ENCODE results near the gene SCFD1. TPM values are rescaled to one million over a fixed set of nuclear protein-coding genes. Genes with fewer than 3 reads are reported as not detected.

SCFD1 gene
- total and polyA plus RNA-seq, 10 of the 15 experiments (the other 5 are each of a cell fraction or from before 2014, with no cell fraction given) = 61.5 to 98.4 (median 82.5) TPM

DNA sequence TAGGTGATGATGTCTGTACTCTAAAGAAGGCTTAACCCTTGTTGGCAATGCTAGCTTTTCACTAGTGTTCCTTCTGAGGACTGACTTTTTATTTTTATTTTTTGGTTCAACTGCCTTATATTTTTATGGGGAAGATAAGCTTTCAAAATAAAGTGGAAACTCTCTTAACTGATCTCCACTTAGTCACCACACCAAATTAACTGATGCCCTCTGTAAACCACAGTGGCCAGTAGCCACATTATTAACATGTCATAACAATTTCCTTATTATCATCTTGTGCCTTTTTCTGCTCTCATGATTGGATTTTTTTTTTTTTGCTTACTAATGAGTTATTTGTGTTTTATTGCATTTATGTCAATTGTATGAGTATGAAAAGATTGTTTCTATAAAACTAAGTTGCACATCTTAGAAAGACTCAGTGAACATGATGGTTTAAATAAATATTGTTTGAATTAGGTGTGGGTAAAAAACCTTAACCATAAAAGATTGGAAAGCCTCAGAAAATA lies 56.9 kb downstream of the SCFD1 start:
- no peak for DNase-seq (ENCODE audit: low read depth, low spot score)
- Histone ChIP-seq H3K4me2 (ENCODE audit: control insufficient read depth, insufficient read depth) (no peak overlapping the region), H4K20me1 (ENCODE audit: control insufficient read depth, insufficient read depth) (no peaks in the 10 kb centered on the region), H3K4me1 (ENCODE audit: control insufficient read depth, insufficient read depth, low read length) (no peaks in the 10 kb centered on the region), H3K4me3 (no peak overlapping the region), H3K27ac (ENCODE audit: control insufficient read depth, insufficient read depth) (no peak overlapping the region), H3K79me2 (ENCODE audit: control insufficient read depth, insufficient read depth, low read length) (no peaks in the 10 kb centered on the region), H3K9me3 (replicated peaks; ENCODE audit: control insufficient read depth, insufficient read depth, low read length) (no peaks in the 10 kb centered on the region), H3K36me3 (ENCODE audit: control insufficient read depth in 2 of 2, insufficient read depth in 2 of 2, low read length in 1 of 2) (peaks cover 2 to 12% of the 10 kb centered on the region in 2 experiments; a peak in 3 of 4 replicates), H3K9ac (ENCODE audit: control insufficient read depth, insufficient read depth, low read length) (no peak overlapping the region), H3K27me3 (replicated peaks in 1 of 2; ENCODE audit: control insufficient read depth in 2 of 2, insufficient read depth in 2 of 2, low read length in 1 of 2) (no peaks in the 10 kb centered on the region), H2AFZ (ENCODE audit: control insufficient read depth, low read depth, low read length) (no peak overlapping the region)
- SMC1A ChIA-PET (ENCODE audit: uncharacterized antibody, unreplicated experiment) = interaction anchor here (1.0 kb wide), 1 partner anchor 23 kb away, joined by 3 read pairs; no protein-coding TSS in a partner anchor
- TF ChIP-seq RCOR1 (conservative IDR thresholded peaks at IDR 0.05; ENCODE audit: low read depth, low read length) (no peak), BHLHE40 (IDR thresholded peaks at IDR 0.05; ENCODE audit: borderline replicate concordance in 1 of 2, low read depth in 2 of 2, low read length in 1 of 2) (no peak)
- TF ChIP-seq, protein P1, sequence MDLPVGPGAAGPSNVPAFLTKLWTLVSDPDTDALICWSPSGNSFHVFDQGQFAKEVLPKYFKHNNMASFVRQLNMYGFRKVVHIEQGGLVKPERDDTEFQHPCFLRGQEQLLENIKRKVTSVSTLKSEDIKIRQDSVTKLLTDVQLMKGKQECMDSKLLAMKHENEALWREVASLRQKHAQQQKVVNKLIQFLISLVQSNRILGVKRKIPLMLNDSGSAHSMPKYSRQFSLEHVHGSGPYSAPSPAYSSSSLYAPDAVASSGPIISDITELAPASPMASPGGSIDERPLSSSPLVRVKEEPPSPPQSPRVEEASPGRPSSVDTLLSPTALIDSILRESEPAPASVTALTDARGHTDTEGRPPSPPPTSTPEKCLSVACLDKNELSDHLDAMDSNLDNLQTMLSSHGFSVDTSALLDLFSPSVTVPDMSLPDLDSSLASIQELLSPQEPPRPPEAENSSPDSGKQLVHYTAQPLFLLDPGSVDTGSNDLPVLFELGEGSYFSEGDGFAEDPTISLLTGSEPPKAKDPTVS (IDR thresholded peaks at IDR 0.05; ENCODE audit: low read depth, low read length) = no peak
- POLR2A ChIA-PET = no interaction called here
- RAD21 ChIA-PET (ENCODE audit: unreplicated experiment) = no interaction called here
- intact Hi-C loops (cut with micrococcal nuclease; ENCODE audit: unreplicated experiment) = no loop called here
- CTCF ChIA-PET = interaction anchor here (0.7 to 0.9 kb wide), 2 partner anchors 16 to 33 kb away, joined by 3 read pairs; no protein-coding TSS in a partner anchor
- no peak for ATAC-seq
- FAIRE-seq = no peak
- in situ Hi-C loops (cut with MboI) = no loop called here
- BruUV-seq (replicated peaks) = no TSS peak

DNA sequence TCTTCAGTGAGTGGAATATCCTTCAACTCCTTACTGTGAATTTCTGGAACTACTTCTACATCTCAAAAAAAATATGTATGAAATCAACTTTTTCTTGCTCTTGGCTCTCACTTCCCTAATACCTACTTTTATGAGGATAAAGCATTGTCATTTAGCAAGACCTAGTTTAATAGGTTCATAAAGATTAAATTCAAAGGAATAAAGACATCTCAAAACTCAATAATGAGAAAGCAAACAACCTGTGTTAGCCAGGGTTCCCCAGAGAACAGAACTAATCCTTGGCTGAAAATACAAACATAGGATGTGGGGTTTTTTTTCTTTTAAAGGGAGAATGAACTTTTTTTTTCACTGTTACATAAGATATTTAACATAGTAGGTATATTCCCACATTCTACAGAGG lies 57.9 kb downstream of the SCFD1 start:
- H4K20me1 ChIP-seq (ENCODE audit: control insufficient read depth, insufficient read depth) = no peaks in the 10 kb centered on the region
- intact Hi-C loops (cut with micrococcal nuclease; ENCODE audit: unreplicated experiment) = no loop called here
- DNase-seq (ENCODE audit: low read depth, low spot score) = no peak
- ATAC-seq = no peak
- in situ Hi-C loops (cut with MboI) = no loop called here
- H3K27me3 ChIP-seq (replicated peaks in 1 of 2; ENCODE audit: control insufficient read depth in 2 of 2, insufficient read depth in 2 of 2, low read length in 1 of 2) = no peaks in the 10 kb centered on the region
- BruUV-seq (replicated peaks) = no TSS peak
- CTCF ChIA-PET = interaction anchor here (1.1 kb wide), 1 partner anchor 15 kb away, joined by 3 read pairs; no protein-coding TSS in a partner anchor
- H3K4me1 ChIP-seq (ENCODE audit: control insufficient read depth, insufficient read depth, low read length) = no peaks in the 10 kb centered on the region
- no peaks in the 10 kb centered on the region for H3K79me2 ChIP-seq (ENCODE audit: control insufficient read depth, insufficient read depth, low read length)
- RAD21 ChIA-PET (ENCODE audit: unreplicated experiment) = no interaction called here
- no peaks in the 10 kb centered on the region for H3K9me3 ChIP-seq (replicated peaks; ENCODE audit: control insufficient read depth, insufficient read depth, low read length)
- SMC1A ChIA-PET (ENCODE audit: uncharacterized antibody, unreplicated experiment) = interaction anchor here (0.7 to 1.0 kb wide), 3 partner anchors 22 to 57 kb away, joined by 3 read pairs; no protein-coding TSS in a partner anchor
- H2AFZ ChIP-seq (ENCODE audit: control insufficient read depth, low read depth, low read length) = no peak overlapping the region
- FAIRE-seq = no peak
- no peak overlapping the region for H3K4me2 ChIP-seq (ENCODE audit: control insufficient read depth, insufficient read depth)
- POLR2A ChIA-PET = no interaction called here
- H3K4me3 ChIP-seq = no peak overlapping the region
- no peak overlapping the region for H3K27ac ChIP-seq (ENCODE audit: control insufficient read depth, insufficient read depth)
- peaks cover 2 to 11% of the 10 kb centered on the region in 2 experiments; a peak in 3 of 4 replicates for H3K36me3 ChIP-seq (ENCODE audit: control insufficient read depth in 2 of 2, insufficient read depth in 2 of 2, low read length in 1 of 2)
- H3K9ac ChIP-seq (ENCODE audit: control insufficient read depth, insufficient read depth, low read length) = no peak overlapping the region
- no peak for TF ChIP-seq IRF4 (IDR thresholded peaks at IDR 0.05; ENCODE audit: low read depth, low read length)
- TF ChIP-seq SIX5 (IDR thresholded peaks at IDR 0.05; ENCODE audit: low read depth, low read length, severe bottlenecking) = no peak
- no peak for TF ChIP-seq CBFB (IDR thresholded peaks at IDR 0.05; ENCODE audit: low read depth)
- no peak for TF ChIP-seq NBN (IDR thresholded peaks at IDR 0.05)
- TF ChIP-seq RAD51 (IDR thresholded peaks at IDR 0.05) = no peak
- TF ChIP-seq, protein P2, sequence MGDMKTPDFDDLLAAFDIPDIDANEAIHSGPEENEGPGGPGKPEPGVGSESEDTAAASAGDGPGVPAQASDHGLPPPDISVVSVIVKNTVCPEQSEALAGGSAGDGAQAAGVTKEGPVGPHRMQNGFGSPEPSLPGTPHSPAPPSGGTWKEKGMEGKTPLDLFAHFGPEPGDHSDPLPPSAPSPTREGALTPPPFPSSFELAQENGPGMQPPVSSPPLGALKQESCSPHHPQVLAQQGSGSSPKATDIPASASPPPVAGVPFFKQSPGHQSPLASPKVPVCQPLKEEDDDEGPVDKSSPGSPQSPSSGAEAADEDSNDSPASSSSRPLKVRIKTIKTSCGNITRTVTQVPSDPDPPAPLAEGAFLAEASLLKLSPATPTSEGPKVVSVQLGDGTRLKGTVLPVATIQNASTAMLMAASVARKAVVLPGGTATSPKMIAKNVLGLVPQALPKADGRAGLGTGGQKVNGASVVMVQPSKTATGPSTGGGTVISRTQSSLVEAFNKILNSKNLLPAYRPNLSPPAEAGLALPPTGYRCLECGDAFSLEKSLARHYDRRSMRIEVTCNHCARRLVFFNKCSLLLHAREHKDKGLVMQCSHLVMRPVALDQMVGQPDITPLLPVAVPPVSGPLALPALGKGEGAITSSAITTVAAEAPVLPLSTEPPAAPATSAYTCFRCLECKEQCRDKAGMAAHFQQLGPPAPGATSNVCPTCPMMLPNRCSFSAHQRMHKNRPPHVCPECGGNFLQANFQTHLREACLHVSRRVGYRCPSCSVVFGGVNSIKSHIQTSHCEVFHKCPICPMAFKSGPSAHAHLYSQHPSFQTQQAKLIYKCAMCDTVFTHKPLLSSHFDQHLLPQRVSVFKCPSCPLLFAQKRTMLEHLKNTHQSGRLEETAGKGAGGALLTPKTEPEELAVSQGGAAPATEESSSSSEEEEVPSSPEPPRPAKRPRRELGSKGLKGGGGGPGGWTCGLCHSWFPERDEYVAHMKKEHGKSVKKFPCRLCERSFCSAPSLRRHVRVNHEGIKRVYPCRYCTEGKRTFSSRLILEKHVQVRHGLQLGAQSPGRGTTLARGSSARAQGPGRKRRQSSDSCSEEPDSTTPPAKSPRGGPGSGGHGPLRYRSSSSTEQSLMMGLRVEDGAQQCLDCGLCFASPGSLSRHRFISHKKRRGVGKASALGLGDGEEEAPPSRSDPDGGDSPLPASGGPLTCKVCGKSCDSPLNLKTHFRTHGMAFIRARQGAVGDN (IDR thresholded peaks at IDR 0.05) = no peak
